ENCODE results near the gene ATP2B1. TPM values are rescaled to one million over a fixed set of nuclear protein-coding genes. Genes with fewer than 3 reads are reported as not detected.

Gene ATP2B1
- total and polyA plus RNA-seq, 4 donors: 8.5 to 120 (median 24.5) TPM

DNA sequence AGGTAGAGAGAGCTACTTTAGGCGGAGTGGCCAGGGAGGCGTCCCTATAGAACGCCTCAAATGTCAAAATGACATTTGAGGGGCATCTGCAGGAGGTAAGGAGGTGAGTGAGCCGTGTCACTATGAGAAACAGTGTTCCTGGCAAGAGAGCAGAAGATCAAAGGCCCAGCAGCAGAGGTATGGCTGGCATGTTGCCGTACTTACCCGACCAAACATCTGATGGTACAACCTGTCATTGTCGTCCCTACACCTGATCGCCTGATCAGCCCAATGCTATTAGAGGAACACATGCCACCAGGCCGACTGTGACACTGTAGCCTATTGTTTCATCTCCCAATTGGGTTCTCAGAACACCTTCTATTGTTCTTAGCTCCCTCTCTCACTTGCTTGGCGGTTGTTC is 148.9 kb downstream of the ATP2B1 start:
- H3K9me3 ChIP-seq (ENCODE audit: control insufficient read depth in 4 of 4, insufficient read depth in 3 of 4, low read length in 3 of 4): no peaks in the 10 kb centered on the region
- 88 to 93% methylated on average over 10 of the region's 10 CpGs for WGBS, 2 donors
- no peaks in the 10 kb centered on the region for H3K4me1 ChIP-seq (ENCODE audit: control insufficient read depth in 5 of 5, insufficient read depth in 5 of 5, low read length in 5 of 5)
- no peaks in the 10 kb centered on the region for H3K36me3 ChIP-seq (ENCODE audit: control insufficient read depth in 4 of 4, insufficient read depth in 4 of 4, low read length in 4 of 4)
- no peaks in the 10 kb centered on the region for H3K27me3 ChIP-seq (ENCODE audit: control insufficient read depth in 3 of 3, insufficient read depth in 3 of 3, low read length in 2 of 3)
- no peak overlapping the region for H3K27ac ChIP-seq (ENCODE audit: low read depth in 1 of 2, low read length in 1 of 2)
- no peak overlapping the region for H3K4me3 ChIP-seq
- no peak for DNase-seq
- H3K9ac ChIP-seq (ENCODE audit: insufficient read depth in 1 of 2, low read length in 2 of 2): no peak overlapping the region
- ATAC-seq (ENCODE audit: insufficient read depth, low FRiP score): no peak
- TF ChIP-seq, protein P1, sequence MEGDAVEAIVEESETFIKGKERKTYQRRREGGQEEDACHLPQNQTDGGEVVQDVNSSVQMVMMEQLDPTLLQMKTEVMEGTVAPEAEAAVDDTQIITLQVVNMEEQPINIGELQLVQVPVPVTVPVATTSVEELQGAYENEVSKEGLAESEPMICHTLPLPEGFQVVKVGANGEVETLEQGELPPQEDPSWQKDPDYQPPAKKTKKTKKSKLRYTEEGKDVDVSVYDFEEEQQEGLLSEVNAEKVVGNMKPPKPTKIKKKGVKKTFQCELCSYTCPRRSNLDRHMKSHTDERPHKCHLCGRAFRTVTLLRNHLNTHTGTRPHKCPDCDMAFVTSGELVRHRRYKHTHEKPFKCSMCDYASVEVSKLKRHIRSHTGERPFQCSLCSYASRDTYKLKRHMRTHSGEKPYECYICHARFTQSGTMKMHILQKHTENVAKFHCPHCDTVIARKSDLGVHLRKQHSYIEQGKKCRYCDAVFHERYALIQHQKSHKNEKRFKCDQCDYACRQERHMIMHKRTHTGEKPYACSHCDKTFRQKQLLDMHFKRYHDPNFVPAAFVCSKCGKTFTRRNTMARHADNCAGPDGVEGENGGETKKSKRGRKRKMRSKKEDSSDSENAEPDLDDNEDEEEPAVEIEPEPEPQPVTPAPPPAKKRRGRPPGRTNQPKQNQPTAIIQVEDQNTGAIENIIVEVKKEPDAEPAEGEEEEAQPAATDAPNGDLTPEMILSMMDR (IDR thresholded peaks at IDR 0.05; ENCODE audit: control extremely low read depth, extremely low read depth): no peak

DNA sequence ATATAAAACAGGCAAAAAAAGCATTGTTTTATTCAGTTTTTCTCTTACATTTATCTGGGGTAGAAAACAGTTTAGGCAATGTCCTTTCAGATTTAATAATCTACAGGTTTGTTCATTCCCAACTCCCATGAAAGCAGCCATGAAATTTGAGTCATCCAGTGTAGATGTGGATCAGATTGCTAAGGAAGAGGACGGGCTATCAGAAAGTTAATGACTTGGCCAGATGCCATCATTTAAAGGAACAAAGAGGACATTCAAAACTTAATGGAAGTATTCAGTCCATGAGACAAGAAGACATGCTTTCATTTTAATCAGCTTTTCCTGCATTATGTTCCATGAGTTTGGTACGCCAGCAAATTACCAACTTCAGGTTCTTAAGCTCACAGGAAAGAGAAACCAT is 151.7 kb downstream of the ATP2B1 start:
- TF ChIP-seq, protein P1 (IDR thresholded peaks at IDR 0.05; ENCODE audit: control extremely low read depth, extremely low read depth): no peak
- DNase-seq: peak in 2 of 3 donors; percentile 26 to 43
- Histone ChIP-seq H3K4me1 (ENCODE audit: control insufficient read depth in 5 of 5, insufficient read depth in 5 of 5, low read length in 5 of 5) (no peaks in the 10 kb centered on the region), H3K9me3 (ENCODE audit: control insufficient read depth in 4 of 4, insufficient read depth in 3 of 4, low read length in 3 of 4) (no peaks in the 10 kb centered on the region), H3K36me3 (ENCODE audit: control insufficient read depth in 4 of 4, insufficient read depth in 4 of 4, low read length in 4 of 4) (no peaks in the 10 kb centered on the region), H3K27me3 (ENCODE audit: control insufficient read depth in 3 of 3, insufficient read depth in 3 of 3, low read length in 2 of 3) (no peaks in the 10 kb centered on the region), H3K4me3 (no peak overlapping the region), H3K27ac (ENCODE audit: low read depth in 1 of 2, low read length in 1 of 2) (no peak overlapping the region), H3K9ac (ENCODE audit: insufficient read depth in 1 of 2, low read length in 2 of 2) (no peak overlapping the region)
- 68 to 74% methylated on average over 2 of the region's 2 CpGs for WGBS, 2 donors
- ATAC-seq (ENCODE audit: insufficient read depth, low FRiP score): no peak

DNA sequence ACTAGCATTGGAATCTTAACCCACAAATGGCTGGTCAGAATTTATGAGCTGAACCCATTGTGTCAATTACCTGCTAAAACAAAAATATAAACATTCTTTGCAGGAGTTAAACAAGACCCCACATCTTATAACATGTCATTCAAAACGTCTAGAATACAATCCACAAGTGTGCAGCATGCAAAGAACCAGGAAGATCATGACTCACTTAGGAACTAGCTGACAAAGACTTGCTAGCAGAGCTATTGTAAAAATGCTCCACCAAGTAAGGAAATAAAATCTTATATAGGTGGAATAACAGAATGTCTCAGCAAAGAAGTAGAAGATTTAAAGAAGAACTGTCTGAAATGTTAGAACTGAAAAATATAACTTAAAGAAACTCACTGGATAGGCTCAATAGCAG is 156.3 kb downstream of the ATP2B1 start:
- Histone ChIP-seq H3K9ac (ENCODE audit: insufficient read depth in 1 of 2, low read length in 2 of 2) (no peak overlapping the region), H3K9me3 (ENCODE audit: control insufficient read depth in 4 of 4, insufficient read depth in 3 of 4, low read length in 3 of 4) (no peaks in the 10 kb centered on the region), H3K27ac (ENCODE audit: low read depth in 1 of 2, low read length in 1 of 2) (no peak overlapping the region), H3K4me3 (no peak overlapping the region), H3K36me3 (ENCODE audit: control insufficient read depth in 4 of 4, insufficient read depth in 4 of 4, low read length in 4 of 4) (no peaks in the 10 kb centered on the region), H3K27me3 (ENCODE audit: control insufficient read depth in 3 of 3, insufficient read depth in 3 of 3, low read length in 2 of 3) (no peaks in the 10 kb centered on the region), H3K4me1 (ENCODE audit: control insufficient read depth in 5 of 5, insufficient read depth in 5 of 5, low read length in 5 of 5) (no peaks in the 10 kb centered on the region)
- ATAC-seq (ENCODE audit: insufficient read depth, low FRiP score) (no peak), DNase-seq (no peak)
- WGBS, 2 donors: 27 to 41% methylated on average over 1 of the region's 1 CpG
- TF ChIP-seq, protein P1 (IDR thresholded peaks at IDR 0.05; ENCODE audit: control extremely low read depth, extremely low read depth): no peak

DNA sequence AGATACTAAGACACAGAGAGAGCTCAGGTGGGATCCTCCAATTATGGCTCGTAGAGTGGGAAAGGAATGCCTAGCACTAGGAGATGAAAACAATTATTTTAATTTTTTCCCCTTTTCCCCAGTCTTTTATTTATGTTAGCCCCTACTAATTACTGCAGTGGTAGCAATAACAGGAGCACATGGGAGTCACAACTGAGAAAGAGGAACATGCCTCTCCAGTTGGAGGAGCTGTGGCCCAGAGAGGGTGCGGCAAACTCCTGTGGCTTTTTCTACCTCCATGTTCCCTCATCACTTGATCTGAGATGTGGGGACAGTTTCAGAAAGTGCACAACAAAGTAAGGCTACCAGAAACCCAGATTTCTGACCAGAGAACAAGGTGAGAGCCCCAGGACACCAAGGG is 156.9 kb downstream of the ATP2B1 start:
- WGBS, 2 donors: 96 to 98% methylated on average over 2 of the region's 2 CpGs
- Histone ChIP-seq H3K27ac (ENCODE audit: low read depth in 1 of 2, low read length in 1 of 2) (no peak overlapping the region), H3K36me3 (ENCODE audit: control insufficient read depth in 4 of 4, insufficient read depth in 4 of 4, low read length in 4 of 4) (no peaks in the 10 kb centered on the region), H3K4me3 (no peak overlapping the region), H3K9ac (ENCODE audit: insufficient read depth in 1 of 2, low read length in 2 of 2) (no peak overlapping the region), H3K27me3 (ENCODE audit: control insufficient read depth in 3 of 3, insufficient read depth in 3 of 3, low read length in 2 of 3) (no peaks in the 10 kb centered on the region), H3K9me3 (ENCODE audit: control insufficient read depth in 4 of 4, insufficient read depth in 3 of 4, low read length in 3 of 4) (no peaks in the 10 kb centered on the region), H3K4me1 (ENCODE audit: control insufficient read depth in 5 of 5, insufficient read depth in 5 of 5, low read length in 5 of 5) (peaks cover 0 to 3% (median 0%) of the 10 kb centered on the region in 5 donors)
- ATAC-seq (ENCODE audit: insufficient read depth, low FRiP score) (no peak), DNase-seq (no peak)
- TF ChIP-seq, protein P1 (IDR thresholded peaks at IDR 0.05; ENCODE audit: control extremely low read depth, extremely low read depth): no peak

All from lung (tissue), 12 donors.